ENCODE data around the gene INTS2.
"Not testable (repeated sequence)": the region's sequence is repeated elsewhere in the genome, so short reads cannot be mapped to it uniquely, and the experiment has no call there.

Gene INTS2

DNA sequence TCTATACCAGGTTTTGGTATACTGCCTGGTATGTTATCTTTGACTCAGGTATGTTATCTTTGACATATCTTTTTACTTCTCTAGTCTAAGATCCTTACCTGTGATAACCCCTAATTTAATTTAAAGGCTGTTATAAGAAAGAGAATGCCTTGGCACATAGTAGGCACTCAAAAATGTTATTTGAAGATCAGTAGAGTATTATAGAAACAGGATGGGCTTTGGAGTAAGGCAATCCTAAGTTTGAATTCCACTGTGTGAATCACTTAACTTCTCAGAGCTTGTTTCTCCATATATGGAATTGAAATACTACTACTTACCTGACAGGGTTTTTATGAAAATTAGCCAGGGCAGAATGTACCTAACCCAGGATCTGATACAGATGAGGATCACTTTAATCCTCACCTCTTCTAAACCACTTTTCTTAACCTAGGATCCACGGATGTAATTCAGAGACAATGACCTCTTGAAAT, 65.6 kb downstream of the INTS2 start:
- Mint-ChIP-seq H3K4me3 (peak overlapping the region; percentile 95), H3K9me3 (no peaks in the 10 kb centered on the region), H3K36me3 (ENCODE audit: insufficient read depth) (peaks cover 6% of the 10 kb centered on the region), H3K27ac (ENCODE audit: low read depth) (peak overlapping the region; percentile 92), H3K27me3 (no peaks in the 10 kb centered on the region), H3K4me1 (peaks cover 25% of the 10 kb centered on the region)
- DNase-seq (ENCODE audit: low spot score in 2 of 2) (no peak), ATAC-seq (replicated peaks; ENCODE audit: extremely low read depth, poor library complexity, severe bottlenecking) (no peak)

- H3K4me3 Mint-ChIP-seq; H3K36me3 Mint-ChIP-seq (ENCODE audit: insufficient read depth); DNase-seq (ENCODE audit: low spot score in 2 of 2); H3K9me3 Mint-ChIP-seq; H3K27ac Mint-ChIP-seq (ENCODE audit: low read depth); ATAC-seq (replicated peaks; ENCODE audit: extremely low read depth, poor library complexity, severe bottlenecking); H3K27me3 Mint-ChIP-seq: not testable (repeated sequence)
- H3K4me1 Mint-ChIP-seq, result peaks cover 25% of the 10 kb centered on the region
Observed at GRCh38 chr17:61860397-61860796, 67.4 kb downstream of the INTS2 start.

DNA sequence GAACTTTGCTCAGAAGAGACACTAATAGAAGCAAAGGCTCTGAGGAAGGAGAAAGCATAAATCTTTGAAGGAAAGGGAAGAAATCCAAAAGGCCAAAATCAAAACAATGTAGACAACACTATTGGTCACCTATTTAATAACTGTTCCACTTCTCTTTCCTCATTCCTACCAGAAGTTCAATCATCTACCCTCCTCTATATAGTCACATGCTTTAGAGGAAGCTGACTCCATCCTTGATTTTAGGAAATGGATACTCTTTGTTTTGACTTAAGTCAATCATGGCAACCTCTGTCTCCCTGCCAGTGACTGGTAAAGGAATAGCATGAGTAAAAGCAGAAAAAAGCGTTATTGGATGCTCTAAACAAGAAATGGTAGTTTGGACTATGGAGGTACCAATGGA, 71.7 kb downstream of the INTS2 start:
- H3K27me3 Mint-ChIP-seq, result no peaks in the 10 kb centered on the region
- H3K4me3 Mint-ChIP-seq, result no peak overlapping the region
- H3K9me3 Mint-ChIP-seq, result no peaks in the 10 kb centered on the region
- ATAC-seq (replicated peaks; ENCODE audit: extremely low read depth, poor library complexity, severe bottlenecking) (no peak), DNase-seq (ENCODE audit: low spot score in 2 of 2) (no peak)
- H3K27ac Mint-ChIP-seq (ENCODE audit: low read depth), result no peak overlapping the region
- no peaks in the 10 kb centered on the region for H3K4me1 Mint-ChIP-seq
- H3K36me3 Mint-ChIP-seq (ENCODE audit: insufficient read depth), result peaks cover 6% of the 10 kb centered on the region

GRCh38 chr17:61852857-61853256, 74.9 kb downstream of the INTS2 start:
- DNase-seq (ENCODE audit: low spot score in 2 of 2), result no peak
- no peak for ATAC-seq (replicated peaks; ENCODE audit: extremely low read depth, poor library complexity, severe bottlenecking)
- no peak overlapping the region for H3K4me3 Mint-ChIP-seq
- H3K4me1 Mint-ChIP-seq, result no peaks in the 10 kb centered on the region
- H3K27ac Mint-ChIP-seq (ENCODE audit: low read depth), result no peak overlapping the region
- no peaks in the 10 kb centered on the region for H3K27me3 Mint-ChIP-seq
- H3K9me3 Mint-ChIP-seq, result no peaks in the 10 kb centered on the region
- peaks cover 6% of the 10 kb centered on the region for H3K36me3 Mint-ChIP-seq (ENCODE audit: insufficient read depth)

DNA sequence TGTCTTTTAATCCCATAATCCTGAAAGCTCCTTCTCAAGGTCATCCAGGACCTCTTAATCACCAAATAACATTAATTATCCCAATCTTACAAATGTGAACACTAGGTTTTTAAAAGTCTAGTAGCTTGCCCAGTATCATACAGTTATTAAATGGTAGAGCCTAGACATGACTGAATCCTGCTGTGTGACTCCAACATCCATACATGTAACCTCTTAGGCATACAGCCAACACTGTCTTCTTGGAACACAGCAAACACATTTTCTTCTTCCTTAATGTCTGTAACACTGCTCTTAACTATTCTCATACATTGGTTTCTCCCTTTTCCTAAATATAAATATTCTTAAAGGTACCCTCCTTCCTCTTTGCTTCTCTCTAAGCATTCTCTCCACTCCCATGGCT, 78.1 kb downstream of the INTS2 start:
- H3K27me3 Mint-ChIP-seq, result no peaks in the 10 kb centered on the region
- no peak overlapping the region for H3K4me3 Mint-ChIP-seq
- no peak for ATAC-seq (replicated peaks; ENCODE audit: extremely low read depth, poor library complexity, severe bottlenecking)
- H3K36me3 Mint-ChIP-seq (ENCODE audit: insufficient read depth), result peaks cover 5% of the 10 kb centered on the region
- no peaks in the 10 kb centered on the region for H3K4me1 Mint-ChIP-seq
- DNase-seq (ENCODE audit: low spot score in 2 of 2), result no peak
- no peak overlapping the region for H3K27ac Mint-ChIP-seq (ENCODE audit: low read depth)
- H3K9me3 Mint-ChIP-seq, result no peaks in the 10 kb centered on the region

DNA sequence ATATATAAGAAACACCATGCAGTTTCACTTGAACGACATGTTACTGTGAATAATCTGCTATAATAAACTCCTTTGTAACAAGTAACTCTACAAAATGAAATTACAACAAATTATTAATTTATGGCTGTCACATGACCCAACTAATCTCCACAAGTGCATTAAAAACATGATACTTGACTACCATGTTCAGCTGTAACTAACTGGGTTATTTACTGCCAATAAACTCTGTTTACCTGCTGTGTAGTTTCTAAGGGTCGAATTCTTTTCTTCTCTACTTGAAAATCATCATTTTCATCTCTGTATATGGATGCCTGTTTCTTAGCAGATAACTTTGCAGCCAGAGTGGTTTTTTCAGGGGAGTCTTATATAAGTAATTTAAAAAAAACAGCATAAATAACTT, 78.9 kb downstream of the INTS2 start:
- H3K36me3 Mint-ChIP-seq (ENCODE audit: insufficient read depth), result peaks cover 4% of the 10 kb centered on the region
- H3K27ac Mint-ChIP-seq (ENCODE audit: low read depth), result no peak overlapping the region
- no peaks in the 10 kb centered on the region for H3K9me3 Mint-ChIP-seq
- H3K27me3 Mint-ChIP-seq, result no peaks in the 10 kb centered on the region
- DNase-seq (ENCODE audit: low spot score in 2 of 2) (no peak), ATAC-seq (replicated peaks; ENCODE audit: extremely low read depth, poor library complexity, severe bottlenecking) (no peak)
- no peak overlapping the region for H3K4me3 Mint-ChIP-seq
- no peaks in the 10 kb centered on the region for H3K4me1 Mint-ChIP-seq

DNA sequence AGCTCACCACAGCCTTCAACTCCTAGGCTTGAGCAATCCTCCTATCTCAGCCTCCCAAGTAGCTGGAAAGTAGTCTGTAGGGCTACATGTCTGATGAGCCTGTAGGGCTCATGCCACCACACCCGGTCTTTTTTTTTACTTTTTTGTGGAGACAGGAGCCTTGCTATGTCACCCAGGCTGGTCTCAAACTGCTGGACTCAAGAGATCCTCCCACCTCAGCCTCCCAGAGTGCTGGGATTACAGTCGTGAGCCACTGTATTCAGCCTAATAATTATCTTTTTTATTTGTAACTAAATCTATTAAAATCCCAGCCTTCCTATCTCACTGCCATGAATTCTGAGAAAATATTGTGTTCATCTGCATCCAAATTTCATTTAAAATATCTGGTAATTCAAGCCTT, 79.5 kb downstream of the INTS2 start:
- Mint-ChIP-seq H3K36me3 (ENCODE audit: insufficient read depth) (peaks cover 4% of the 10 kb centered on the region), H3K4me1 (no peaks in the 10 kb centered on the region), H3K4me3 (no peak overlapping the region), H3K9me3 (no peaks in the 10 kb centered on the region), H3K27ac (ENCODE audit: low read depth) (no peak overlapping the region), H3K27me3 (no peaks in the 10 kb centered on the region)
- ATAC-seq (replicated peaks; ENCODE audit: extremely low read depth, poor library complexity, severe bottlenecking) (no peak), DNase-seq (ENCODE audit: low spot score in 2 of 2) (no peak)

GRCh38 chr17:61847659-61848058, 80.1 kb downstream of the INTS2 start:
- peaks cover 4% of the 10 kb centered on the region for H3K36me3 Mint-ChIP-seq (ENCODE audit: insufficient read depth)

GRCh38 chr17:61846761-61847375, 80.9 kb downstream of the INTS2 start:
- Mint-ChIP-seq H3K4me3 (no peak overlapping the region), H3K27ac (ENCODE audit: low read depth) (no peak overlapping the region)

More at GRCh38 chr17:61847659-61848058, 80.1 kb downstream of the INTS2 start:
- Mint-ChIP-seq H3K9me3 (no peaks in the 10 kb centered on the region), H3K27ac (ENCODE audit: low read depth) (no peak overlapping the region), H3K27me3 (no peaks in the 10 kb centered on the region), H3K4me1 (no peaks in the 10 kb centered on the region), H3K4me3 (no peak overlapping the region)
- ATAC-seq (replicated peaks; ENCODE audit: extremely low read depth, poor library complexity, severe bottlenecking), result no peak
- no peak for DNase-seq (ENCODE audit: low spot score in 2 of 2)

GRCh38 chr17:61846088-61846487, 81.7 kb downstream of the INTS2 start:
- Mint-ChIP-seq H3K27me3 (no peaks in the 10 kb centered on the region), H3K36me3 (ENCODE audit: insufficient read depth) (peaks cover 2% of the 10 kb centered on the region), H3K4me3 (no peak overlapping the region), H3K4me1 (no peaks in the 10 kb centered on the region), H3K27ac (ENCODE audit: low read depth) (no peak overlapping the region), H3K9me3 (no peaks in the 10 kb centered on the region)
- no peak for ATAC-seq (replicated peaks; ENCODE audit: extremely low read depth, poor library complexity, severe bottlenecking)
- no peak for DNase-seq (ENCODE audit: low spot score in 2 of 2)

More at GRCh38 chr17:61846761-61847375, 80.9 kb downstream of the INTS2 start:
- no peaks in the 10 kb centered on the region for H3K4me1 Mint-ChIP-seq
- no peaks in the 10 kb centered on the region for H3K9me3 Mint-ChIP-seq
- no peaks in the 10 kb centered on the region for H3K27me3 Mint-ChIP-seq
- ATAC-seq (replicated peaks; ENCODE audit: extremely low read depth, poor library complexity, severe bottlenecking) (no peak), DNase-seq (ENCODE audit: low spot score in 2 of 2) (no peak)
- peaks cover 3% of the 10 kb centered on the region for H3K36me3 Mint-ChIP-seq (ENCODE audit: insufficient read depth)

GRCh38 chr17:61843435-61843834, 84.3 kb downstream of the INTS2 start:
- Mint-ChIP-seq H3K4me3 (no peak overlapping the region), H3K27me3 (no peaks in the 10 kb centered on the region), H3K4me1 (no peaks in the 10 kb centered on the region), H3K27ac (ENCODE audit: low read depth) (no peak overlapping the region), H3K36me3 (ENCODE audit: insufficient read depth) (peaks cover 4% of the 10 kb centered on the region), H3K9me3 (no peaks in the 10 kb centered on the region)
- no peak for DNase-seq (ENCODE audit: low spot score in 2 of 2)
- no peak for ATAC-seq (replicated peaks; ENCODE audit: extremely low read depth, poor library complexity, severe bottlenecking)

DNA sequence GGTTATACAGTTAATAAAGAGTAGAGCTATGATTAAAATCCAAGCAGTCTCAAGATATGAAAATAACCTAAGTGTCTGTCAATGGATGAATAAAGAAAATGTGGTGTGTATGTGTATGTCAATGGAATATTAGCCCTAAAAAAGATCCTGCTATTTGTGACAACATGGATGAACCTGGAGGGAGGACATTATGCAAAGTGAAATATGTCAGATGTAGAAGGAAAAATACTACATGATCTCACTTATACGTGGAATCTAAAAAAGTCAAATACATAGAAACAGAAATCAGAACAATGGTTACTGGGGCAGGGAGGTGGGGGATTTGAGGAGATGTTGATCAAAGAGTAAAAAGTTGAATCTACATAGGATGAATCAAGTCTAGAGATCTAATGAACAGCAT, 84.9 kb downstream of the INTS2 start:
- Mint-ChIP-seq H3K4me1 (no peaks in the 10 kb centered on the region), H3K4me3 (no peak overlapping the region), H3K27ac (ENCODE audit: low read depth) (no peak overlapping the region), H3K36me3 (ENCODE audit: insufficient read depth) (peaks cover 4% of the 10 kb centered on the region), H3K27me3 (no peaks in the 10 kb centered on the region), H3K9me3 (no peaks in the 10 kb centered on the region)
- DNase-seq (ENCODE audit: low spot score in 2 of 2) (no peak), ATAC-seq (replicated peaks; ENCODE audit: extremely low read depth, poor library complexity, severe bottlenecking) (no peak)

DNA sequence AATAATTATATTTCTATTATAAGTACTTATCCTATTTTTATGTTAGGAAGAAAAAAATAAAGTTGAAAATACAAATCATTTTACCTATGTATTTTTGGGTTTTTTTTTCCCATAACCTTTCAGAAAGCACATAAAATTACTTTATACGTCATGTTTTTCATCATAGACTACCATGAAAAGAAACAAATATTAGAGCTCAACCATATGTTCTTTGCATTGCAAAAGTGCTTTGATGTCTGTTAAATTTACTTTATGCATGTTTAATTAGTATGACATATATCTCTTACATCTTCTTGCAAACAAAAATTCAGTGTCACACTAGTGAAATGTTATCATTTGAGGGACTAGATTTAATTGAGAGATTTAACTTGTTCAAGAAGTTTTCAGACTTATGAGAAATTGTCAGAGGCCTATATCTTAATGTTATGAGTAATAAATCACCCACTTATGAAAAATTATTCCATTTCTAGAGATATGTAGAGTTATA, 88.4 kb downstream of the INTS2 start:
- Mint-ChIP-seq H3K27ac (ENCODE audit: low read depth) (no peak overlapping the region), H3K9me3 (no peaks in the 10 kb centered on the region), H3K36me3 (ENCODE audit: insufficient read depth) (peaks cover 4% of the 10 kb centered on the region), H3K27me3 (no peaks in the 10 kb centered on the region), H3K4me3 (no peak overlapping the region), H3K4me1 (no peaks in the 10 kb centered on the region)
- no peak for DNase-seq (ENCODE audit: low spot score in 2 of 2)
- no peak for ATAC-seq (replicated peaks; ENCODE audit: extremely low read depth, poor library complexity, severe bottlenecking)

Data from central memory CD8-positive, alpha-beta T cell (primary cell).